NT2/D1 (cell line): ENCODE measurements around the gene MGAT2.

Experiments
- SUZ12 ChIP-seq: IDR thresholded peaks from 2 replicates; pipeline ENCODE4 v1.6.1; 2011; ENCODE audit not compliant: insufficient read length, insufficient read depth; ENCODE audit errors: extremely low read depth
- YY1 ChIP-seq: IDR thresholded peaks from 2 replicates; pipeline ENCODE4 v1.6.1; 2011; ENCODE audit not compliant: insufficient read length, insufficient read depth
- ZNF274 ChIP-seq: IDR thresholded peaks from 2 replicates; pipeline ENCODE4 v1.6.1; 2011; ENCODE audit warnings: mild to moderate bottlenecking, low read depth, low read length

- TF ChIP-seq ZNF274 (no peak), YY1 (no peak), SUZ12 (no peak)
Measured at GRCh38 chr14:49640540-49641417, 20.2 kb downstream of the MGAT2 start.
